Fibroblast of pulmonary artery (primary cell): ENCODE results near the gene AKAP12.
A peak's percentile ranks its signal among the peaks of the same experiment; 100 is the strongest.

ENCODE experiments used
- DNase-seq: peaks from one replicate; pipeline ENCODE4 v3.0.0-alpha.2; 2010; ENCODE audit warnings: low read depth
- H3K4me3 ChIP-seq: replicated peaks from 2 replicates; pipeline ENCODE4 v1.5.1; 2011; ENCODE audit warnings: low read depth, mild to moderate bottlenecking, control low read depth, low read length, moderate library complexity
- CTCF ChIP-seq: IDR thresholded peaks from 2 replicates; pipeline ENCODE4 v1.5.1; 2011; ENCODE audit warnings: mild to moderate bottlenecking, control low read depth, low read length, inconsistent platforms; ENCODE audit errors: missing control alignments

The AKAP12 gene

GRCh38 chr6:151247490-151247889 lies 7.7 kb downstream of the AKAP12 start:
- H3K4me3 ChIP-seq, result no peak overlapping the region
- no peak for TF ChIP-seq CTCF
- no peak for DNase-seq

- H3K4me3 ChIP-seq, result no peak overlapping the region
- no peak for TF ChIP-seq CTCF
- no peak for DNase-seq
Observed at GRCh38 chr6:151248295-151248694, 8.5 kb downstream of the AKAP12 start.

- DNase-seq, result no peak
- H3K4me3 ChIP-seq, result no peak overlapping the region
- TF ChIP-seq CTCF, result no peak
Observed at GRCh38 chr6:151252634-151253033, 12.9 kb downstream of the AKAP12 start.

GRCh38 chr6:151254451-151255081 lies 14.8 kb downstream of the AKAP12 start:
- DNase-seq, result peak; percentile 84
- no peak overlapping the region for H3K4me3 ChIP-seq
- peak; percentile 16 for TF ChIP-seq CTCF

- no peak for DNase-seq
- H3K4me3 ChIP-seq, result no peak overlapping the region
- TF ChIP-seq CTCF, result no peak
Observed at GRCh38 chr6:151255811-151256210, 16.0 kb downstream of the AKAP12 start.

GRCh38 chr6:151257985-151258445 lies 18.2 kb downstream of the AKAP12 start:
- no peak for TF ChIP-seq CTCF
- DNase-seq, result peak; percentile 60
- H3K4me3 ChIP-seq, result no peak overlapping the region

- no peak overlapping the region for H3K4me3 ChIP-seq
- no peak for TF ChIP-seq CTCF
- DNase-seq, result no peak
Observed at GRCh38 chr6:151260205-151260604, 20.4 kb downstream of the AKAP12 start.
